AG04449 (cell line): Measurements from ENCODE around the gene EIPR1.

Source experiments
- CTCF ChIA-PET: fragments of 350-600 bp; formaldehyde crosslinking; extraction: SDS; loops from one replicate; lab custom pipeline; 2021; ENCODE audit warnings: antibody characterized with exemption; lab: Yijun Ruan, JAX
- POLR2A ChIA-PET: fragments of 400-600, 350-600 bp; formaldehyde crosslinking; extraction: SDS; loops from one replicate; lab custom pipeline; 2020; ENCODE audit warnings: antibody characterized with exemption, inconsistent platforms; lab: Yijun Ruan, JAX
- DNase-seq: peaks from one replicate; pipeline ENCODE4 v3.0.0-alpha.2; 2010; ENCODE audit warnings: low read depth, low spot score
- H3K4me3 ChIP-seq: 2 replicates; pipeline ENCODE4 v1.5.1; 2011; ENCODE audit warnings: low read depth, mild to moderate bottlenecking, control low read depth, low read length
- TF ChIP-seq, protein P1 (sequence below): IDR thresholded peaks from one replicate; pipeline ENCODE4 v1.5.1; 2011; ENCODE audit warnings: mild to moderate bottlenecking, moderate library complexity, low read length, control low read depth, inconsistent platforms; ENCODE audit not compliant: insufficient read depth; ENCODE audit errors: missing control alignments

EIPR1 gene

DNA sequence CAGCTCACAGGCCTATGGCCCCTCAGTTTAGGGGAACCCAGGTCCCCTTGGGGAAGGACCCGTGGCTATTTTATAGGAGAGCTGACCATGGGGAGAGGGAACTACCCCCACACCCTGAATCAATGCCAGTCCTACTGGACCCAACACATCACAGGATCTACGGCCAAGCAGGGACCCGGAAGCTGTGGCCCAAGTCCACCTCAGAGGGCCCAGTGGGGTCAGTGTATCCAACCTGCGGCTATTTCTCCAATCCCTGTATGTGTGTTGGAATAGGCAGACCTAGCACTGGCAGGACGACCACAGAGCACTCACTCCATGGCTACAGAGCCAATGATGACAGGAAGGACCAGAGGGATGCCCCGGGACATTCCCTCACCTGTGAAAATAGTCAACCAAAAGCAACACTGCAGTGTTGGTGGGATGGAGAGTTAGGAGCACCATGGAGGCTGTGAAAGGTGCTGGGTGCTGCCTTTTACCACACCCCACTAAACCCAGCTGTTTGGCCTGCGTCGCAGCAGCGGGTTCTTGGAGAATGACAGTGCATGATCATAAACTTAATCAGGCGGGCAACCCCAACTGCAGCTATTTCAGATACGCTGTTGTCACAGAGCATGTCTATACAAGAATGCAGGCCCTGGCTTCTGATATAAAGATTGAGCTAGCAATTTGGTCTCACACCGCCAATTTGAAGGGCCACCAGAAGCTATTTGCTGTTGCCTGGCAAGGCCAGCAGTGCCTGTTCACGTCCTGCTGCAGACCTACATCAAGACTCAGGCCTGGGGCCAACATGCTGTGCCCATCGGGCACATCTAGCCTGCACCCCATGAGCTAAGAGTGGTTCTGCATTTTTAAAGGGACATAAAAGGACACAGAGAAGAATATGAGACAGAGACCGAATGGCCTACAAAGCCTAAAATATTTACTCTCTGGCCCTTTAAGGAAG is 110.4 kb downstream of the EIPR1 start:
- CTCF ChIA-PET = no interaction called here
- no peak for DNase-seq
- H3K4me3 ChIP-seq = no peak overlapping the region
- TF ChIP-seq, protein P1, sequence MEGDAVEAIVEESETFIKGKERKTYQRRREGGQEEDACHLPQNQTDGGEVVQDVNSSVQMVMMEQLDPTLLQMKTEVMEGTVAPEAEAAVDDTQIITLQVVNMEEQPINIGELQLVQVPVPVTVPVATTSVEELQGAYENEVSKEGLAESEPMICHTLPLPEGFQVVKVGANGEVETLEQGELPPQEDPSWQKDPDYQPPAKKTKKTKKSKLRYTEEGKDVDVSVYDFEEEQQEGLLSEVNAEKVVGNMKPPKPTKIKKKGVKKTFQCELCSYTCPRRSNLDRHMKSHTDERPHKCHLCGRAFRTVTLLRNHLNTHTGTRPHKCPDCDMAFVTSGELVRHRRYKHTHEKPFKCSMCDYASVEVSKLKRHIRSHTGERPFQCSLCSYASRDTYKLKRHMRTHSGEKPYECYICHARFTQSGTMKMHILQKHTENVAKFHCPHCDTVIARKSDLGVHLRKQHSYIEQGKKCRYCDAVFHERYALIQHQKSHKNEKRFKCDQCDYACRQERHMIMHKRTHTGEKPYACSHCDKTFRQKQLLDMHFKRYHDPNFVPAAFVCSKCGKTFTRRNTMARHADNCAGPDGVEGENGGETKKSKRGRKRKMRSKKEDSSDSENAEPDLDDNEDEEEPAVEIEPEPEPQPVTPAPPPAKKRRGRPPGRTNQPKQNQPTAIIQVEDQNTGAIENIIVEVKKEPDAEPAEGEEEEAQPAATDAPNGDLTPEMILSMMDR = no peak
- POLR2A ChIA-PET = interaction anchor here (0.7 kb wide), 1 partner anchor 48 kb away, joined by 3 read pairs; no protein-coding TSS in a partner anchor

DNA sequence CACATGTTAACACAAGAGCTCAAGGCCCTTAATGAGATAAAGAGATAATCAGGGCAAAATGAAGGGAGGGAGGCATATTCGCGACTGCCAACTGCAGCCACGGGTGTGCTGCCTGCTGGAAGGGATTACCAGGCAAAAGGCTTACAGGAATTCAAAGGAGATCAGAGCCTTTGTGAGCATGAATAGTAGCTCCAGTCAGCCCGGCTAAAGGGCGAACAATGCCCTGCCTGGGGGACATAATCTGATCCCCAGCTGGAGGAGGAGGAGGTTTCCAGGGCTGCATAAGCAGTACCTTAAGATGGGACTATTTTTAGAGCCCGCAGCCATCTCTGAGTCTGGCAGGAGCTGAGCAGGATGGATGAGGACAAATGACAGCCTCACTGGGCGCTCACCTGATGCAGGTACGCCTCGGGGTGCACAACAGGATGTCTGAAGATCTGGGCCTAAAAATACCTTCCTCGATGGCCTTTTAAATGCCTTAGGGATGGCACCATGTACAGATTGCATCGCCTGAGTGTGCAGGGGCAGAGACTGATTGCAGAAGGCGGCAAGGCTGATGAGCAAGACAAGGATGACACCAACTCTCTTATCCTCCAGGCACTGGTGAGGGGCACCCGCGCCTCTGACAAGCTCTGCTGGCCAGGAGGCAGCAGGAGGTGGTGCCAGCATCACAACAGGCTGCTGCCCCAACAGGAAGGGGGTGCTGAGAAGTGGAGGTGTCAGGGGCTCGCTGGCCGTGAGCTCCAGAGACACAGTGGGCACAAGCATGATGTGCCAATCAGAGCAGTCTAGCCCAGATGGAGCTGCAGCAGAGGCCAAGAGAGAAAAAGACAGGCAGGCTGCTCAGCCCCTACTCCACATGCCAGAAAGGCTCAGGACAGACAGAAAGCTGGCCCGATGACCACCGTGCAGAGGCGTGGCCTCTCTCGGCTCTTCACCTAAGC is 111.4 kb downstream of the EIPR1 start:
- ChIA-PET POLR2A (no interaction called here), CTCF (no interaction called here)
- no peak for DNase-seq
- no peak overlapping the region for H3K4me3 ChIP-seq
- TF ChIP-seq, protein P1 = no peak

DNA sequence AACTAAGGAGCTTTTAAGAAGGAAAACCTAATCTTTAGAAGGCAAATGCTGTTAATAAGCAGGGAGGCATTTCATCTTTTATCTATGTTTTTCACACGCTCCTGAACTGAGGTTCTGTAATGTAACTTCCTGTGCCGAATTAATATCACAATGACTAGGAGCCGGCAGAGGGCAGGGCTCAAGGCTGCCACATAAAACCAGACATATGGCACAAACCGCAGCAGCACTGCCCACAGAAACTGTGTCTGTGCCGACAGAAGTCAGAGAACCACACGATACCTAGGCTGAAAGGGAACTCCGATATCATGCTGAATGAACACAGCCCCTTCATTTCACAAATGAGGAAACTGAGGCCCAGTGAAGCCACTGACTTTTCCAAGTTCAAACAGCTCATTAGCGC is 112.1 kb downstream of the EIPR1 start:
- TF ChIP-seq, protein P1 = no peak
- ChIA-PET CTCF (no interaction called here), POLR2A (no interaction called here)
- no peak overlapping the region for H3K4me3 ChIP-seq
- no peak for DNase-seq

DNA sequence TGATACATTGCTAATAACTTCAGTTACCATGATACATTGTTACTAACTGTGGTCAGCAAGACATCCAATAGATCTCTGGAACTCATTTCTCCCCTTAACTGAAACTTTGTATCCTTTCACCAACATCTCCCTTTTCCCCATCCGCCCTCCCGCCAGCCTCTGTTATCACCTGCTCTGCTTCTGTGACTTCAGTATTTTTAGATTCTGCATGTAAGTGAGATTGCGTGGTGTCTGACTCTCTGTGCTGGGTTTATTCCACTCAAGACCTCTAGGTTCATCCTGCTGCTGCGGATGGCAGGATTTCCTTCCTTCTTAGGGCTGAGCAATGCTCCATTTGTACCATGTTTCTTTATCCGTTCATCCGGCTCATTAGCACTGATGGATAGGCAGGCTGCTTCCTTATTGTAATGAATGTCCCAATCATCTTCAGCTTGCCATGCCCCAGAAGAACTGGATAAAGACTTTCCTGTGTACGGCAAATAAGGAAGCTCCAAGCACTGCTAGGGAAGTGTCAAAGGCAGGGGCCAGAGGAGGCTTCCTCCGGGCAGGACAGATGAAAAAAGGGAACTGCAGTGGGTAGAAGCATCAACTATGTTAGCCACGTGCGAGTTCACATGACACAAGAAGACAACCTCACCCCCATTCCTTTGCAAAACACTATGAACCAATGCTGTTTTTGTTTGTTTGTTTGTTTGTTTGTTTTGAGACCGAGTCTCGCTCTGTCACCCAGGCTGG is 113.4 kb downstream of the EIPR1 start:
- TF ChIP-seq, protein P1 = no peak
- no peak for DNase-seq
- H3K4me3 ChIP-seq = no peak overlapping the region
- POLR2A ChIA-PET = no interaction called here
- CTCF ChIA-PET = no interaction called here

DNA sequence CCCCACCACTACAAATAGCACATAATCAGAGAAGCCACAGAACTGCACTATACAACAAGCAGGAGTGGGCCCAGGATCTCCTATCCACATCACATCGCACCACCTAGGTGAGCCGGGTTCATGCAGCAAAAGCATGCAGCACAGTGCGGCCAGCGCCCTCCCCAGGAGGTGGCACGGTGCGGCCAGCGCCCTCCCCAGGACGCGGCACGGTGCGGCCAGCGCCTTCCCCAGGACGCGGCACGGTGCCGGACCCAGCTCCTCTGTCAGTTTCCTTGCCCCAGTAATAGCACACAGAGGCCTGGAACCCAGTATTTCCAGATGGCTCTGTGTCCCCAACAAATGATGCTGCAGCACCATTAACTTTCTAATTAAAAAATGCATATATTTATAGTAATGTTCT is 114.1 kb downstream of the EIPR1 start:
- CTCF ChIA-PET = no interaction called here
- TF ChIP-seq, protein P1 = no peak
- POLR2A ChIA-PET = no interaction called here
- no peak for DNase-seq
- no peak overlapping the region for H3K4me3 ChIP-seq
